Measurements from ENCODE around the gene CCDC102B. TPM values are rescaled to one million over a fixed set of nuclear protein-coding genes. Genes with fewer than 3 reads are reported as not detected.

Gene CCDC102B
- total and polyA plus RNA-seq, 2 of the 8 experiments (the other 6 are each of a cell fraction or from before 2014, with no cell fraction given) = 0.80 to 1.1 TPM

GRCh38 chr18:68837665-68838451, 40.0 kb downstream of the CCDC102B start:
- Histone ChIP-seq H2BK20ac (ENCODE audit: low read length) (no peak overlapping the region), H2BK12ac (ENCODE audit: low read depth, low read length) (no peak overlapping the region), H3K4ac (replicated peaks; ENCODE audit: insufficient read length, low read depth, low read length) (no peak overlapping the region), H4K8ac (ENCODE audit: extremely low read depth, insufficient read depth, low read length) (no peak overlapping the region), H3K79me2 (ENCODE audit: control insufficient read depth in 1 of 2, insufficient read depth in 2 of 2, low read length in 2 of 2) (no peaks in the 10 kb centered on the region), H3K18ac (ENCODE audit: extremely low read depth, low read length) (no peak overlapping the region), H3K56ac (replicated peaks; ENCODE audit: insufficient read length, low read depth, low read length) (no peak overlapping the region), H3K4me2 (ENCODE audit: insufficient read depth in 1 of 2, low read depth in 2 of 2, low read length in 2 of 2) (no peak overlapping the region), H4K5ac (ENCODE audit: insufficient read length, low read depth, low read length) (no peak overlapping the region), H2BK15ac (ENCODE audit: low read length) (no peak overlapping the region), H3K27me3 (replicated peaks in 1 of 4; ENCODE audit: control insufficient read depth in 3 of 4, extremely low read depth in 1 of 4, insufficient read depth in 3 of 4, low read length in 3 of 4) (no peaks in the 10 kb centered on the region), H3K79me1 (ENCODE audit: low read depth, low read length) (no peaks in the 10 kb centered on the region), H3K23ac (ENCODE audit: insufficient read length) (no peak overlapping the region), H3K9ac (replicated peaks in 1 of 4; ENCODE audit: extremely low read depth in 1 of 4, low read depth in 3 of 4, low read length in 3 of 4) (no peak overlapping the region), H2AFZ (ENCODE audit: low read length) (no peak overlapping the region), H4K20me1 (replicated peaks in 1 of 2; ENCODE audit: control insufficient read depth in 1 of 2, insufficient read depth in 2 of 2, low read length in 2 of 2) (no peaks in the 10 kb centered on the region), H3K36me3 (ENCODE audit: control insufficient read depth in 2 of 4, insufficient read depth in 4 of 4, low read length in 3 of 4) (no peaks in the 10 kb centered on the region), H3K4me3 (ENCODE audit: extremely low read depth in 1 of 4, insufficient read depth in 2 of 4, low read depth in 3 of 4, low read length in 4 of 4) (no peak overlapping the region), H4K91ac (replicated peaks; ENCODE audit: insufficient read length, low read length) (no peak overlapping the region), H3K9me3 (ENCODE audit: insufficient read depth in 2 of 2, low read depth in 1 of 2, low read length in 1 of 2) (no peaks in the 10 kb centered on the region), H3K27ac (ENCODE audit: low read depth, low read length) (no peak overlapping the region), H2AK5ac (ENCODE audit: low read depth, low read length) (no peak overlapping the region), H2BK5ac (ENCODE audit: low read depth, low read length) (no peak overlapping the region), H3K14ac (ENCODE audit: insufficient read length) (no peak overlapping the region), H3K23me2 (ENCODE audit: low read depth, low read length) (no peaks in the 10 kb centered on the region), H2BK120ac (replicated peaks; ENCODE audit: low read depth, low read length) (no peak overlapping the region), H3K4me1 (replicated peaks in 1 of 4; ENCODE audit: control insufficient read depth in 3 of 4, insufficient read depth in 4 of 4, low read length in 3 of 4) (peaks cover 0 to 2% (median 0%) of the 10 kb centered on the region in 4 experiments; a peak in 1 of 7 replicates)
- 93% methylated on average over 7 of the region's 7 CpGs; no CpG with 5 or more reads in 1 of the 2 experiments for WGBS, 2 experiments (ENCODE audit: extremely low coverage in 1 of 2, insufficient coverage in 1 of 2, insufficient read length in 1 of 2, insufficient replicate concordance in 2 of 2, low coverage in 1 of 2, low lambda C conversion rate in 2 of 2, missing lambda C conversion rate in 1 of 2)
- CTCF ChIA-PET (ENCODE audit: partially characterized antibody) = interaction anchor here (0.6 to 1.2 kb wide), 3 partner anchors 7 to 30 kb away, joined by 3 to 4 read pairs (median 4); no protein-coding TSS in a partner anchor
- FAIRE-seq (no peak), DNase-seq (ENCODE audit: low read depth in 1 of 2, low spot score in 2 of 2) (no peak)
- POLR2A ChIA-PET (ENCODE audit: partially characterized antibody) = no interaction called here
- no peak for TF ChIP-seq CHD1 (IDR thresholded peaks at IDR 0.05; ENCODE audit: low read depth, low read length)
- TF ChIP-seq HDAC2 (IDR thresholded peaks at IDR 0.05; ENCODE audit: borderline replicate concordance in 1 of 2, low read depth in 2 of 2, low read length in 2 of 2) = no peak
- no peak for TF ChIP-seq TBP (IDR thresholded peaks at IDR 0.05; ENCODE audit: low read depth, low read length)
- TF ChIP-seq BACH1 (IDR thresholded peaks at IDR 0.05; ENCODE audit: low read length) = no peak
- no peak for TF ChIP-seq RAD21 (IDR thresholded peaks at IDR 0.05 in 1 of 2, conservative IDR thresholded peaks at IDR 0.05 in 1 of 2; ENCODE audit: low read depth in 2 of 2, low read length in 2 of 2)
- TF ChIP-seq PHF8 (conservative IDR thresholded peaks at IDR 0.05; ENCODE audit: low read depth, low read length) = no peak
- no peak for TF ChIP-seq GTF2F1 (IDR thresholded peaks at IDR 0.05; ENCODE audit: borderline replicate concordance, low read depth, low read length)
- TF ChIP-seq TAF7 (optimal IDR thresholded peaks at IDR 0.05; ENCODE audit: borderline replicate concordance, low read depth, low read length) = no peak
- no peak for TF ChIP-seq ATF3 (IDR thresholded peaks at IDR 0.05; ENCODE audit: insufficient read depth, low read depth, low read length)
- TF ChIP-seq ASH2L (IDR thresholded peaks at IDR 0.05; ENCODE audit: low read length) = no peak
- no peak for TF ChIP-seq KDM1A (IDR thresholded peaks at IDR 0.05; ENCODE audit: borderline replicate concordance, low read length)
